AG09319 (cell line): ENCODE data around the gene PARD6B.
"Not testable (repeated sequence)": the region's sequence is repeated elsewhere in the genome, so short reads cannot be mapped to it uniquely, and the experiment has no call there.

Source experiments
- DNase-seq: peaks from one replicate; pipeline ENCODE4 v3.0.0-alpha.2; 2010; ENCODE audit warnings: low read depth; ENCODE audit errors: extremely low read depth
- TF ChIP-seq, protein P1 (sequence below): IDR thresholded peaks from 2 replicates; pipeline ENCODE4 v1.5.1; 2011; ENCODE audit warnings: low read depth, mild to moderate bottlenecking, inconsistent platforms, low read length, moderate library complexity

The PARD6B gene

DNA sequence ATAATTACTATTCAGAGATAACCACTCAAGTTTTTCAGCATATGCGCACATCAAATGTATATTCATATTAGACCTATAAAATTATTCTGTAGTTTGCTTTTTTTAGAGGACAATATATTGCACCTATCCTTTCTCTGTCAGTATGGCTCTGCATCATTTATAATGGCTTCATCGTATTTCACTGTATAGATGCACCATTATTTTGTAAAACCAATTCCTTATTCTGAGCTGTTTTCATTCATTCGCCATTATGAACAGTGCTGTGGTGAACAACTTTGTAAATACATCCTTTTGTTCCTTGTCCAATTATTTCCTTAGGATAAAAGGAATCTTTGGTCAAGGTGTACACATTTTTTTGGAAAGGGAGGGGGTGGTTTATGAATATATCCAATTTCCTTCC is 34.3 kb downstream of the PARD6B start:
- TF ChIP-seq, protein P1, sequence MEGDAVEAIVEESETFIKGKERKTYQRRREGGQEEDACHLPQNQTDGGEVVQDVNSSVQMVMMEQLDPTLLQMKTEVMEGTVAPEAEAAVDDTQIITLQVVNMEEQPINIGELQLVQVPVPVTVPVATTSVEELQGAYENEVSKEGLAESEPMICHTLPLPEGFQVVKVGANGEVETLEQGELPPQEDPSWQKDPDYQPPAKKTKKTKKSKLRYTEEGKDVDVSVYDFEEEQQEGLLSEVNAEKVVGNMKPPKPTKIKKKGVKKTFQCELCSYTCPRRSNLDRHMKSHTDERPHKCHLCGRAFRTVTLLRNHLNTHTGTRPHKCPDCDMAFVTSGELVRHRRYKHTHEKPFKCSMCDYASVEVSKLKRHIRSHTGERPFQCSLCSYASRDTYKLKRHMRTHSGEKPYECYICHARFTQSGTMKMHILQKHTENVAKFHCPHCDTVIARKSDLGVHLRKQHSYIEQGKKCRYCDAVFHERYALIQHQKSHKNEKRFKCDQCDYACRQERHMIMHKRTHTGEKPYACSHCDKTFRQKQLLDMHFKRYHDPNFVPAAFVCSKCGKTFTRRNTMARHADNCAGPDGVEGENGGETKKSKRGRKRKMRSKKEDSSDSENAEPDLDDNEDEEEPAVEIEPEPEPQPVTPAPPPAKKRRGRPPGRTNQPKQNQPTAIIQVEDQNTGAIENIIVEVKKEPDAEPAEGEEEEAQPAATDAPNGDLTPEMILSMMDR = no peak
- no peak for DNase-seq

DNA sequence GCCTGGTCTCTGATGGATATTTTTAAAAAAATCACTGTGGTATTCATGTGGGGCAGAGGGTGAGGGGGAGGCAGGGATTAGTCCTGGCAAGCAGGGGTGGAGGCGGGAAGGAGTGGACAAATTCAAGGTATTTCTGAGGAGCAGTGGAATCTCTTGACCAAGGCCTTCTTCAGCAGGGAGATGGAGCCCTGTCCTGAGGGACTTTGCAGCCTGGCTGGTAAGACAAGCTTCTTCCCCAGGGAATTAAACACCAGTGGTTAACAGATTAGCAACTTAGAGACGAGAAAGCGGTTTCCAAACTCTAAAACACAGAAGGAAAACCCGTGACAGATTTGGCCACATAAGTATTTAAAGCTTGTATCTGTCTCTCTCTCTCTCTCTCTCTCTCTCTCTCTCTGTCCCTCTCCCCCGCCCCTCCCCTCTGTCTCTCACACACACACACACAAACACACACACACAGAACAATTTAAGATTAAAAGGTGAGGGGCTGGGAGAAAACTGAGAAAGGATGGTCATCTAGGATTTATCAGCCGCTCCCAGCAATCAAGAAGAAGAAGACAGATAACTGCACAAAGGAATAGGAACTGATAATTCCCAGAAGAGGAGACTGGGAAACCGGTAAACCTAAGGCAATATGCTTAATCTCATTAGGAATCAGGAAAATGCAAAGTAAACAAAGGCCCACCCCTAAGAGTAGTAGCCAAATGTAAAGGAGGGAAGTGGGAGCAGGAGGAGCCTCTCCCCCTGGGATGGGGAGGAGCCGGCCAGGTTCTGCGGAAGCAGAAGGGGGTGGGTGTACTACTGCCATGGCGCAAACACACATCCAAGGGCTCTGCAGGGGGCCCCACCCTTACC is 35.8 kb downstream of the PARD6B start:
- not testable (repeated sequence) for DNase-seq

DNA sequence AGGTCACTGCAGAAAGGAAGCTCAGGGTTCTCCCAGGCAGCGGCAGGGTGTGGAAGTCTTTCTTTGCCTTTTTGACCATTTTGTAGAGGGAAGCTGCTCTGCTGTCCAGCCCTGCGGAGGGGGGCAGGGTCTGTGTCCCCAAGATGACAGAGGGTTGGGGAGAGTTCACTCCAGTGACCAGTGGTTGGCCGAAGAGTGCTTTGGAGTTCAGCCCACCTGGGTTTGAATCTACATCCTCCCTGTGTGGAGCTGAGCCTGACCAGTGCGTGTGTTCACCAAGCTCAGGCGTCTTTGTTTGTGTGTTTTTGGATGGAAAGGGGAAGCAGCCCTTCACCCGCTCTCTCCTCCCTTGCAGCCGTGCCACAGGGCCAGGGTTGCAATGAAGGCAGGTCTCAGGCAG is 37.6 kb downstream of the PARD6B start:
- DNase-seq = not testable (repeated sequence)

DNA sequence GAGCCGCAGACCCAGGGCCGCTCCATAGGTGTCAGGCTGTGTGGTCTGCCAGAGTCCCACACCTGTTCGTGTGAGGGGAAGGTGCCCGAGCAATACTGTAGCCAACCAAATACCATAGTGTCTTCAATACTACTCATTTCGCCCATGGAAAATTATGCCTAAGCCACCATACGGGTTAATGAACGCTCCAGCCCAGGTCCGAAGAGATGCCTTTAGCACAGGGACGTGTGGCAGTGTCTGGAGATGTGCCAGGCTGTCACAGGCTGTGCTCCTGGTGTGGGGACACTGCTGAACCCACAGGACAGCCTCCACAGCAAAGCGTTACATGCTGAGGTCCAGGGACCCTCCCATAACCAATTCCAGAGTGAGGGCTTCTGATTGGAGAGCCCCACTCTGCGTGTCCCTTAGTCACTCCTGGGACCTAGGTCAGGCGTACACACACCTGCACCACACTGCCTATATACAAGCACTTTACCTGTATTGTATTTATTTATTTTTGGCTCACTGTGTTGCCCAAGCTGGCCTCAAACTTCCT is 38.2 kb downstream of the PARD6B start:
- DNase-seq = not testable (repeated sequence)

DNA sequence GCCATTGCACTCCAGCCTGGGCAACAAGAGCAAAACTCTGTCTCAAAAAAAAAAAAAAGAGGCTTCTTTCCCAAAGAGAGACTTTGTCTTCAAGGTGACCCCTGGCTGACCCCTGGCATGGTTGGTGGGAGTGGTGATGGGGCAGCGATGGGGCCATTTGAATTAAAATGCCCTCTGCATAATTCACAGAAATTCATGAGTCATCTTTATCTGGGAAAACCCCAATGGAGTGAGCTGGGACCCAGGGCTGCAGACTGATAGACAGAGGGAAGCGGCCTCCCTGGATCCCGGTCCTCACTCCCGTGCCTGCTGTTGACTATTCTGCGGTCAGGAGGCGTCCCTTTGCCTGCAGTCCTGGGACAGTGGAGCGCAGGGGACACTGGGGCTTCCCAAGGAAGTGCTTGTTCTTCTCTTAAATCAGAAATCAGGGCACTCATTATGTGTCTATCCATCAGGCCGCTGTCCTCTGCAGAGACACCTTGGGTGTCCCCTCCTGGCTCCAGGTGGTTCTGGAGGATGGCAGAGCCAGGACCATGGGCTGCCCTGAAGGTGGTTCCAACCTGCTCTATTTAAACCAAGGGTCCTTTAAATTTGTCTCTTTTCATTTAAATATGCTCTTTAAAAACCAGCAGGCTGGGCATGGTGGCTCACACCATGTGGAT is 40.2 kb downstream of the PARD6B start:
- DNase-seq = not testable (repeated sequence)

DNA sequence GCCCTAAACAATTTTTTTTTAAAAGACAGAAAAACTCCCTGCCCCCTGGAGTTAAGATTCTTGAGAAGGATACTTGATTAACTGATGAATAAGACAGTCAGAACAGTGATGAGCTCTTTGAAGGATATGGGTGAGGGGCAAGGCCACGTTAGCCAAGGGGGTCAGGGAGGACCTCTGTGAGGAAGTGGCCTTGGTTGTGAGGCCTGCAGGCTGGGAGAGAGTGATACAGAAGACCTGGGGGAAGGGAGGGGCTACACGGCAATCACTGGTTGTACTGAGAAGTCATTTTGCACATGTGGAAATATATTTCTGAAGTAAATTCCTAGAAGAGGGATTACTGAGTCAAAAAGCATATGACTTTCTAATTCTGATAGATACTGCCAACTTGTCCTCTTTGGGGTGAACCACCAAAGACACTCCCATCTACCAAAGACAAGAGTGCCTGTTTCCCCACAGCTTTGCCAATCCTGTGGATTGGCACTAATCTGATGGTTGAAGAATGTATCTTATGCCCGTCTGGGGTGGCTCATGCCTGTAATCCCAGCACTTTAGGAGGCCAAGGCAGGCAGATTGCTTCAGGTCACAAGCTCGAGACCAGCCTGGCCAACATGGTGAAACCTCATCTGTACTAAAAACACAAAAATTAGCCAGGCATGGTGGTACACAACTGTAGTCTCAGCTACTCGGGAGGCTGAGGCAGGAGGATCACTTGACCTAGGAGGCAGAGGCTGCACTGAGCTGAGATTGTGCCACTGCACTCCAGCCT is 41.2 kb downstream of the PARD6B start:
- DNase-seq = no peak
- TF ChIP-seq, protein P1 = no peak

DNA sequence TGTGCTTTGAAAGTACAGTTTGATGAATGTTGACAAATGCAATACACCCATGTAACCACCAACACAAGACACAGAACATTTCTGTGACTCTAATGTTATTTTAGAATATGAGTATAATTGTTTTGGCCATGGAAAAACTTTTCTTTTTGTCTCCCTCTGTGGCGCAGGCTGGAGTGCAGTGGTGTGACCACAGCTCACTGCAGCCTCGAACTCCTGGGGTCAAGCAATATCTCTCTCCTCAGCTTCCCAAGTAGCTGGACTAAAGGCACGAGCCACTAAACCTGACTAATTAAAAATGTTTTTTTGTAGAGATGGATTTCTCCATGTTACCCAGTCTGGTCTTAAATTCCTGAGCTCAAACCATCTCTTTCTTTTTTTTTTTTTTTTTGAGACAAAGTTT is 43.1 kb downstream of the PARD6B start:
- TF ChIP-seq, protein P1 = no peak
- DNase-seq = no peak

DNA sequence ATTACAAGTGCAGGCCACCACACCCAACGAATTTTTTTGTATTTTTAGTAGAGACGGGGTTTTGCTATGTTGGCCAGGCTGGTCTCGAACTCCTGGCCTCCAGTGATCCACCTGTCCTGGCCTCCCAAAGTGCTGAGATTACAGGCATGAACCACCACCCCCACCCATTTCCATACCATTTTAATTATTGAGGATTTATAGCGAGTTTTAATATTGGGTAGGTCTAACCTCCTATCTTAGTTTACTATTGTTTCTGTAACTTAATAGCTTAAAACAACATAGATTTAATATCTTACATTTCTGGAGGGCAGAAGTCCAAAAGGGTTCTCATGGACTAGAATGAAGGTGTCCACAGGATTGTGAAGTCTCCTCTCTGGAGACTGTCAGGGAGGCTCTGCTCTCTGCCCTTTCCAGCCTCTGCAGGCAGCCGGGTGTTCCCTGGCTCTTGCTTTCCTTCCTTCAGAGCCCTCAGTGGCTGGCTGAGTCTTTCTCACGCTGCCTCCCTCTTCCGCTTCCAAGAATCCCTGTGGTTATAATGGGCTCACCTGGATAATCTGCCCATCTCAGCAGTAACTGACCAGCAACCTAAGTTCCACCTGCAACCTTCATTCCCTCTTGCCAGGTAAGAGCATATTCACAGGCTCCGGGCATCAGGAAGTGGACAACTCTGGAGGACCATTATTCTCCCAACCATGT is 44.9 kb downstream of the PARD6B start:
- TF ChIP-seq, protein P1 = no peak
- no peak for DNase-seq

DNA sequence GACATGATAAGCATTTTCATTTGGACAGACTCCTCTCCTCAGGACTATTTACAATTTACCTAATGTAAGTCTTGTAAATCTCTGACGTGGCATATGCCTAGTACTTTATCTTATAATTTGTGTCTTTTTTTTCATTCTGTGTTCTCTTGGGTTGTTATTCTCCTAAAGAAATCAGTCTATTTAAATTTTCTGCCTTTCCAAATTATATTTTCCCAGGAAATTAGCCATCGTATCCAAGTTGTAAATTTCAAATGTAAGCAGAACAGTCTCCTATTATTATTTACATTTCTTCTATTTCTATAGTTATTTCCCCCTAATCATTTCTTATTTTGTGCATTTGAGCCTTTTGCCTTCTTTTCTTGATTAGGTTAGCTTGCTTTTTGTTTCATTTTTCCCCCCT is 46.0 kb downstream of the PARD6B start:
- TF ChIP-seq, protein P1 = no peak

DNA sequence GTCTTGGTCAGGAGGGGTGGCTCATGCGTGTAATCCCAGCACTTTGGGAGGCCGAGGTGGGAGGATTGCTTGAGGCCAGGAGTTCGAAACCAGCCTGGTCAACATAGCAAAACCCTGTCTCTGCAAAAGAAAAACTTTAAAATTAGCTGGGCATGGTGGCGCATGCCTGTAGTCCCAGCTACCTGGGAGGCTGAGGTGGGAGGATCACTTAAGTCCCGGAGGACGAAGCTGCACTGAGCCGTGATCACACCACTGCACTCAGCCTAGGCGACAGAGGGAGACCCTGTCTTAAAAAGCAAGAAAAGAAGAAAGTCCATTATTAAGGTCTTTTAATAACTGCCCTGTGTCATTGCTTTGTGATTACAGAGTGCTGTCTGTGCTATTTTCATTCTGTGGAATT is 47.6 kb downstream of the PARD6B start:
- DNase-seq = not testable (repeated sequence)

More for the DNA sequence above, 46.0 kb downstream of the PARD6B start:
- DNase-seq = no peak
